CD14-positive monocyte (primary cell): Measurements from ENCODE around the gene TBC1D8B. TPM values are rescaled to one million over a fixed set of nuclear protein-coding genes. Genes with fewer than 3 reads are reported as not detected.

ENCODE experiments used
- DNase-seq, 3 donors: peaks; one replicate each; pipeline ENCODE4 v3.0.0-alpha.2; 2011 to 2022
- H2AFZ ChIP-seq: 2 replicates; pipeline ENCODE4 v1.6.0; 2012; ENCODE audit warnings: mild to moderate bottlenecking, low read depth, low read length, inconsistent platforms; ENCODE audit not compliant: insufficient read depth, poor library complexity, severe bottlenecking
- H3K27ac ChIP-seq, 2 donors: 1 replicate in 1 of 2; 2 replicates in 1 of 2; pipeline ENCODE4 v1.5.1; 2012 to 2013; ENCODE audit warnings: low read length in 2 of 2, control low read depth in 1 of 2, inconsistent platforms in 1 of 2, low read depth in 1 of 2, mild to moderate bottlenecking in 1 of 2
- H3K27me3 ChIP-seq, 2 donors: one replicate each; pipeline versions ENCODE4 v1.6.0 to v1.6.1; 2011 to 2013; ENCODE audit warnings: low read length in 2 of 2; ENCODE audit not compliant: control insufficient read depth in 2 of 2, insufficient read depth in 2 of 2
- H3K36me3 ChIP-seq, 2 donors: replicated peaks in 1 of 2; 1 replicate in 1 of 2; 2 replicates in 1 of 2; pipeline versions ENCODE4 v1.5.1 to v1.6.1; 2012 to 2013; ENCODE audit warnings: low read length in 2 of 2, control low read depth in 1 of 2, inconsistent platforms in 1 of 2, mild to moderate bottlenecking in 1 of 2; ENCODE audit not compliant: insufficient read depth in 2 of 2, control insufficient read depth in 1 of 2
- H3K4me1 ChIP-seq, 2 donors: 1 replicate in 1 of 2; 2 replicates in 1 of 2; pipeline versions ENCODE4 v1.5.1 to v1.6.1; 2012 to 2013; ENCODE audit warnings: low read length in 2 of 2, control low read depth in 1 of 2, inconsistent platforms in 1 of 2, mild to moderate bottlenecking in 1 of 2, moderate library complexity in 1 of 2; ENCODE audit not compliant: insufficient read depth in 2 of 2, control insufficient read depth in 1 of 2
- H3K4me2 ChIP-seq: replicated peaks from 2 replicates; pipeline ENCODE3; 2012; ENCODE audit warnings: low read length, moderate library complexity, mild to moderate bottlenecking; ENCODE audit not compliant: poor library complexity, severe bottlenecking; ENCODE audit errors: extremely low read depth
- H3K4me3 ChIP-seq, 3 experiments: fragments of 200-600 bp in 1 of 3; sonication (generic) in 1 of 3; replicated peaks in 1 of 3; 1 replicate in 2 of 3; 2 replicates in 1 of 3; pipeline ENCODE4 v1.5.1; 2011 to 2013; ENCODE audit warnings: low read length in 3 of 3, mild to moderate bottlenecking in 3 of 3, control low read depth in 2 of 3, low read depth in 2 of 3, inconsistent platforms in 1 of 3, moderate library complexity in 1 of 3
- H3K79me2 ChIP-seq: 2 replicates; pipeline ENCODE4 v1.6.0; 2012; ENCODE audit warnings: mild to moderate bottlenecking, control low read depth, inconsistent platforms, low read length, moderate library complexity; ENCODE audit not compliant: insufficient read depth
- H3K9ac ChIP-seq: 2 replicates; pipeline ENCODE4 v1.6.0; 2017; ENCODE audit warnings: low read length, mild to moderate bottlenecking; ENCODE audit not compliant: insufficient read depth, poor library complexity, severe bottlenecking
- H3K9me3 ChIP-seq, 2 donors: replicated peaks in 1 of 2; 1 replicate in 1 of 2; 2 replicates in 1 of 2; pipeline versions ENCODE4 v1.5.1 to v1.6.1; 2012 to 2013; ENCODE audit warnings: low read length in 2 of 2, control low read depth in 1 of 2; ENCODE audit not compliant: control insufficient read depth in 1 of 2, insufficient read depth in 1 of 2
- H4K20me1 ChIP-seq: 2 replicates; pipeline ENCODE4 v1.6.0; 2012; ENCODE audit warnings: mild to moderate bottlenecking, low read length, control low read depth, moderate library complexity; ENCODE audit not compliant: insufficient read depth
- H3K27ac Mint-ChIP-seq, 7 donors: one replicate each; pipeline ENCODE4 v1.8.0; 2020; ENCODE audit warnings: mild to moderate bottlenecking in 7 of 7, mixed read lengths in 7 of 7, moderate library complexity in 6 of 7, inconsistent platforms in 2 of 7
- H3K27me3 Mint-ChIP-seq, 3 donors: one replicate each; pipeline ENCODE4 v1.8.0; 2021 to 2022; ENCODE audit warnings: low read depth in 3 of 3, mild to moderate bottlenecking in 3 of 3, mixed read lengths in 3 of 3, moderate library complexity in 3 of 3, inconsistent platforms in 1 of 3
- H3K36me3 Mint-ChIP-seq, 2 donors: one replicate each; pipeline ENCODE4 v1.8.0; 2020; ENCODE audit warnings: mixed read lengths in 2 of 2, inconsistent platforms in 1 of 2, mild to moderate bottlenecking in 1 of 2
- H3K4me1 Mint-ChIP-seq: one replicate; pipeline ENCODE4 v1.8.0; 2020; ENCODE audit warnings: mild to moderate bottlenecking, mixed read lengths
- H3K4me3 Mint-ChIP-seq, 2 donors: one replicate each; pipeline ENCODE4 v1.8.0; 2020; ENCODE audit warnings: mild to moderate bottlenecking in 2 of 2, mixed read lengths in 2 of 2, moderate library complexity in 1 of 2
- H3K9me3 Mint-ChIP-seq, 7 donors: one replicate each; pipeline ENCODE4 v1.8.0; 2020 to 2022; ENCODE audit warnings: mixed read lengths in 7 of 7, mild to moderate bottlenecking in 6 of 7, moderate library complexity in 6 of 7, inconsistent platforms in 2 of 7
- CTCF ChIP-seq: fragments of 200-600 bp; IDR thresholded peaks from one replicate; pipeline ENCODE4 v1.8.0; 2022; ENCODE audit warnings: antibody characterized with exemption, mild to moderate bottlenecking
- WGBS: methylation state at CpG from one replicate; pipeline ENCODE4 v1.1.5; 2013; ENCODE audit warnings: missing lambda C conversion rate; ENCODE audit not compliant: insufficient coverage; 5-methylcytosine and 5-hydroxymethylcytosine counted together
- intact Hi-C, 2 donors: fragments of 100-400 bp; cut with micrococcal nuclease; formaldehyde crosslinking; loops; one replicate each; pipeline versions ENCODE4 v1.15.0 to v1.15.1; 2023
- polyA plus RNA-seq, 3 donors: library from polyadenylated mRNA; depleted of rRNA in 1 of 3; unstranded in 2 of 3; stranded (reverse) in 1 of 3; fragments of 300-500 nt in 2 of 3; fragments of >200 nt in 1 of 3; fragmentation: Illumina TruSeq in 2 of 3; gene quantifications; 1 replicate in 2 of 3; 2 replicates in 1 of 3; pipeline ENCODE4 v1.2.3, GENCODE V29; 2012 to 2021

The TBC1D8B gene
- polyA plus RNA-seq, 3 donors: 0.15 to 0.16 (median 0.16) TPM

- Histone ChIP-seq H4K20me1 (no peaks in the 10 kb centered on the region), H3K27me3 (no peaks in the 10 kb centered on the region), H3K4me2 (no peak overlapping the region), H2AFZ (no peak overlapping the region), H3K4me3 (no peak overlapping the region), H3K9ac (no peak overlapping the region), H3K79me2 (no peaks in the 10 kb centered on the region), H3K9me3 (no peaks in the 10 kb centered on the region), H3K27ac (no peak overlapping the region), H3K4me1 (no peaks in the 10 kb centered on the region), H3K36me3 (no peaks in the 10 kb centered on the region)
- no peak for DNase-seq
- no peak overlapping the region for H3K27ac Mint-ChIP-seq
- WGBS: no CpG with 5 or more reads among the region's 1 CpG
- intact Hi-C loops: no loop called here
- H3K9me3 Mint-ChIP-seq: no peaks in the 10 kb centered on the region
- peaks cover 2 to 7% (median 2%) of the 10 kb centered on the region in 3 donors for H3K27me3 Mint-ChIP-seq
- H3K4me3 Mint-ChIP-seq: no peak overlapping the region
- H3K4me1 Mint-ChIP-seq: no peaks in the 10 kb centered on the region
- no peaks in the 10 kb centered on the region for H3K36me3 Mint-ChIP-seq
- no peak for TF ChIP-seq CTCF
These were observed 21.7 kb upstream of the TBC1D8B start for GRCh38 chrX:106780664-106781377.

- Histone ChIP-seq H3K4me2 (no peak overlapping the region), H2AFZ (no peak overlapping the region), H3K4me3 (no peak overlapping the region), H4K20me1 (no peaks in the 10 kb centered on the region), H3K9ac (no peak overlapping the region), H3K4me1 (no peaks in the 10 kb centered on the region), H3K79me2 (no peaks in the 10 kb centered on the region), H3K9me3 (no peaks in the 10 kb centered on the region), H3K27ac (no peak overlapping the region), H3K27me3 (peaks cover 0 to 2% of the 10 kb centered on the region in 2 donors), H3K36me3 (no peaks in the 10 kb centered on the region)
- Mint-ChIP-seq H3K27ac (no peak overlapping the region), H3K4me1 (no peaks in the 10 kb centered on the region), H3K9me3 (no peaks in the 10 kb centered on the region), H3K27me3 (peaks cover 3 to 7% (median 4%) of the 10 kb centered on the region in 3 donors), H3K4me3 (no peak overlapping the region), H3K36me3 (no peaks in the 10 kb centered on the region)
- intact Hi-C loops: no loop called here
- WGBS: no CpG with 5 or more reads among the region's 7 CpGs
- no peak for DNase-seq
- no peak for TF ChIP-seq CTCF
These were observed 18.8 kb upstream of the TBC1D8B start for GRCh38 chrX:106783716-106784115.
